GM20431 (cell line): ENCODE results near the gene ELFN1.

Experiments
- in situ Hi-C: fragments of 300-500 bp; cut with MseI, MboI; formaldehyde crosslinking; loops from one replicate; pipeline ENCODE4 v1.15.0; 2020; ENCODE audit warnings: low sequenced_read_pairs; ENCODE audit not compliant: unreplicated experiment

ELFN1 gene

DNA sequence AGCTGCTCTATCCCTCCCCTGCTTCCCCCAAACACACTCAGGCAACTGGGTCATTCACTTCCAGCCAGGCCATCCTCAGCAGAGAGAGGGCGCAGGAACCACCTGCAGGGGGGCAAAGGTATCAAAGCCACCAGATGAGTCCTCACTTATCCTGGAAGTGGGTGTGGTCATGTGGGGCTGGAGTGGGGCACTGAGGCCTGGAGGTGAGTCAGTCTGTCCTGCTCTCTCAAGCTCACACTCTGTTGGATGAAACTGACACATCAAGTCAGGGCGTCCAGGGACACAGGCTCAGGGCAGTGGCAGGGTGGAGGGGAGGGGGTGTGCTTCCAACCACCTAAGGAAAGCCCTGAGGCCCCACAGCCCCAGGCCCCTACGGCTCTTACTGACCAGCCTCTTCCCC is 8.0 kb upstream of the ELFN1 start:
- in situ Hi-C loops, result no loop called here

DNA sequence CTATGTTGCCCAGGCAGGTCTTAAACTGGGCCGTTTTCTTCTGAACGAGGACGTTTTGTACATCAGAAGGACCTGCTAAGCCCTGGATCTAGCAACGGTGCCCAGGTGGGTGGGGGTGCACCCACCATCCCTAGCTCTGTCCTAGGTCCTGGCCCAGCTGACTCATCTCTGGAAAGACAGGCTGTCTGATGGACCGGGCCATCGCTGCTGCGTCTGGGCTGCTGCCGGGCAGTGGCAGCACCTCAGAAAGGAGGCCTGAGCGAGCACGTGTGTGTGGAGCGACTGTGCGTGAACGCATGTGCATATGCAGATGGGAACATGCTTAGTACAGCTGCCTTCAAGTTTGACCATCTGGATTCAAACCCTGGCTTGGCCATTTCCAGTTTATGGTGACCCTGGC is 7.3 kb upstream of the ELFN1 start:
- in situ Hi-C loops, result no loop called here

DNA sequence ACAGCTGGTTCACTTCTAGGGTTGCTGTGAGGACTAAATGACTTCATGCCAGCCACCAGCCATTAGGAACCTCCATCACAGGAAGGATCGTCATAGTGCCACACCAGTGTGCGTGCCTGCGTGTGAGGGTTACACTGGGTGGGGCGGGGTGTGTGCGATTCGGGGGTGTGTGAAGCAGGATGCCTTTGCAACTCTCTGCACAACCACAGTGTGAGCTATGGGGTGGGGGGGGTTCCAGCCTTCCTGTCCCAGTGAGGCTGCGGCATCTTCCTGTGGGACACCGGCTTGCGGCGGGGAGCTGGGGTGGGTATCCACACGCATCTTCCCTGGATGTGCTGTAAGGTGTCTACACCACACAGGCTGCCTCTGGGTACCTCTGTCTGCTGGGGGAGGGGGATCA is 6.9 kb upstream of the ELFN1 start:
- in situ Hi-C loops, result no loop called here

DNA sequence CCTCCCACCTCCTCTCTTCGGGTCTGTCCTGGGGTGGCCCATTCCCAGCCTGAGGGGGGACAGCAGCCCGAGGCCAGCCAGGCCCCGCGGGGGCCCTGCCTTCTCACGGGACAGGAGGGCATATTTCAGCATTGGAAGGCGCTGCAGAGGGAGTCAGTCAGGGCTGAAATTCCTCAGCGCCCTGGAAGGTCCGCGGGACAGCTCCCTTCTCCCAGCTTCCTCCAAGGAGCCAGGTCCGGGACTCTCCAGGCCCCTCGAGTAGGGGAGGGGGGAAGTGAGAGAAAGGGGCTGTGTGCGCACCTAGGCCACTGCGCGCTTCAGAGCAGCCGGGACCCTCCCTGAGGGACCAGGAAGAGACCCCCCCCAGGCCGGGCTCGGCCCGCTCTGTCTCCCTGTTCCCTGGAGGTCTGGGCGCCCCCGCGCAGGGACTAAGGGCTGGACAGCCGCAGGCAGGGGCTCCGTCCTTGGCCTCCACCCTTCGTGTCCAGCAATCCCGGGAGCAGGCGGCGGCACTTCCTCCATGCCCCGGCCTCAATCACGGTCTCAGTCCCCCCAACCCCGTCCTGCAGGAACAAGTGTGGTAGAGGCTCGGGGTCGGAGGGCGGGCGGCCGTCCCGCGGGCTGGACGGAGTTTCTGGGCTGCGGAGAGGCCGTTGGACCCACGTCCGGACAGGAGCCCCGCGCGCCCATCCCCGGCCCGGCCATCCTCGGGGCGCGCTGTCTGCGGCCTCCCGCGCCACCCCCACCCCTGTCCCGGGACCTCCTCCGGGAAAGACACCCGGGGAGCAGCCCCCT is 6.0 kb upstream of the ELFN1 start:
- in situ Hi-C loops, result no loop called here

DNA sequence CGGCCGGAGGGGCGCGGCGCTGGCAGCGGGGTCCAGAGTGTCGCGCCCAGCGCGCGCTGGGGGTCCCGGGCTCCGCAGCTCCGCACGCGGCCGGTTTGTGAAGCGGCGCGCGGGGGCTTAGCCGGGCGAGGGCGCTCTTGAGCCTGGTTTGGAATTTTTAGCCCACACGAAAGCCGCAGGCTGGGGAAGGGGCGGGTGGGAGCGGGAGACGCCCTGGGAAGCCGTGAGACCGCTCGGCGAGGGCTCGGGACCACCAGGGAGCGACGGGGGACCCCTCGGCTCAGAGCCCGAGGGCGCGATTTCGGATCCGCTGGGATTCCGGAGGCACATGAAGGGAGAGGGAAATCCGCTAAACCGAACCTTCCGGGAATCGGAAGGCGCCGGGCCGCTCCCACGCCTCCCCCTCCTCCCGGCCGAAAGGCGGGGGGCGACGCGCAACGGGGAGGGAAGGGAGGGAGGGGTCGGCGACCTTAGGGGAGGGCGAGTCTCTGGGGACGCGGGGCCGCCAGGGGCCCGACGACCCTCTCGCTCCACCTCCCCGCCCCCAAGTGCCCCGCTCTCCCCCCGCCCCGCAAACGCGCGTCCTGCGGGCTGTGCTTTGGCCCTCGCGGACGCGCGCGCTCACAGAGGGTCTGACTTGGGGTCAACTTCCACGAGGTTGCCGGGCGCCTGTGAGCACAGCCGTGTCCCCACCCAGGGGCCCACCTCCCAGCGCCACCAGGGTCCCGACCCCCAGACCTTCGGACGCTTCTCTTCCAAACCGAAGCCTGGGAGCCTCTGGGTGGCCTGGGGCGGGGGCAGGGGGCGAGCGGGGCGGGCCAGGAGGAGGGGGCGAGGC is 5.1 kb upstream of the ELFN1 start:
- in situ Hi-C loops, result no loop called here

DNA sequence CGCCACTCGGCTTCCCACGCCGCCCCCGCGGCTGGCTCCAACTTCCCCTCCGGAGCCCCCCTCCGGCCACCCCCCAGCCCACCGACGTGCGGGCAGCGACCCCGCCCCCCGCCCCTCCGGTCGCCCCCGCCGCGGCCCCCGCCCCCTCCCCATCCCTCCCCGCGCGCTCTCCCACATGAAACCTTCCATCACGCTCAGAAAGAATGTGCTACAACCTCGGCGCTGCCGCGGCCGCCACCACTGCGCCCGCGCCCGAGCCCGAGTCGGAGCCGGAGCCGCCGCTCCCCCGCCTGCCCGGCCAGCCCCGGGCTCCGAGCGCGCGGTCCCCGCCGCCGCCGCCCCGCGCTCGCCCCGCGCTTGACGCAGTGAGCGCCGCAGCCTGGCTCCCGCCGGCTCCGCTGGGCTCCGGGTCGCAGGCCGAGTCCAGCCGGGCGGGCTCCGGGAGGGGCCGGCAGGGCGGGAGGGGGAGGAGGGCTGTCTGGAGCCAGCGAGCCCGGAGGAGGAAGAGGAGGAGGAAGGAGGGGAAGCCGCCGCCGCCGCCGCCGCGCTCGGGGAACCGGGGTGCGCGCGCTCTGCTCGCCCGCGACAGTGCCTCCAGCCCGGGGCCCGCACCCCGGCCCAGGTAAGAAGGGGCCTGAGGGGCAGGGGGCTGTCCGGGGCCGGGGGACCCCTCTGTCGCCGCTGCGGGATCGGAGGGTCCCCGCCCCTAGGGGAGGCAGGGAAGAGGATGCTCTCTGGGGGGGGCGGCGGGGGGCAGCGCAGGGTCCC is 4.3 kb upstream of the ELFN1 start:
- in situ Hi-C loops, result no loop called here

DNA sequence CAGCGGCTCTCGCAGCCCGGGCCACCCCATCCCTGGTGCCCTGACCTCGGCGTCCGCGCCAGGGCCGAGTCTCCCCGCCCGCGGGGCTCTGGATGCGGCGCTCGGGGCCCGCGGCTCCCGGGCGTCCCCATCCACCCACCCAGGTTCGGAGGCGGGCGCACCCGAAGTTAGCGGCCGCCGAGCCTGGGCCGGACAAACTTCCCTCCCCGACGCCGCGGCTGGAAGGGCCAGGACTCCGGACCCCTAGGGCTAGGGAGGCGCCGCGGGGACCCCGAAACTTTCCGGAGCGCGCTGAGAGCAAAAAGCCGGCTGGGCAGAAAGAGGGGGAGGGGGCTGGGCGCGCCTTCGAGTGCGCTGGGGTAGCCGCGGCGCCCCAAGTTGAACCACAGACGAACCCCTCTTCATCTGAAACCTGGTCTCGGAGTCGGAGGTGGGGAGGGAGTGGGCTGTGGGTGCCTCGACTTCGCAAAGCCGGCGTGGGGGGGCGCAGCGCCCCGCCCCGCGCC is 3.7 kb upstream of the ELFN1 start:
- in situ Hi-C loops, result no loop called here

DNA sequence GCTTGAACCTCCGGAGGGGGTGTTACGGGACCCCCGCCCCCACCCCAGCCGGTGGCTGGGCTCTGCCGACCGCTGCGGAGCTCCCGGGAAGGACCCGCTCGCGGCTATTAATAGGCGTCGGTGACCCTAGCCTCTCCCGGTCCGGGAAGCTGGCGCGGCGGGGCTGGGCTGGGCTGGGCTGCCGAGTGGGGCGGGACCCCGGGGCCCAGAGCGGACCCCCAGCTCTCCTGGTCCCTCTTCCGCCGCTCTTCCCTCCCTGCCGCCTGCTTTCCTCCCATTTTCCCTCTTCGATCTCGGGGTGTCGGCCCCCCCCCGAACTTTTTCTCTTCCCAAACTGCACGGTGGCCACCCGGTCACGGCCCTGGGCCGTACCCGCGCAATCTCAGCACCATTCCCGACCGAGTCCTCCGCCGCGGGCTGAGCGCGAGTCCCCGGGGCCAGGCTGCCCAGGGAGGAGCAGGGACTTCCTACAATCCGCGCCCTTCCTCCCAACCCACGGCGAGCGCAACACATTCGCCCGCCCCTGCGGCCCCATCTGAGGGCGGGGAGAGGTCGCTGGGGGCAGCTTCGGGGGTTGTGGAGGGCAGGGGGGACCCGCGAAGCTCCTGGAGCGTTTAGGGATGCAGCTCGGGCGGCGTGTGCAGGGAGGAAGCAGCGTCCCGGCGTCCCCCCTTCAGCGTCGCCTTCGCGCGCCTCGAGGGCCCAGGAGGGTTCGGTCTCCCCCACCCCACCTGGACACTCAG is 3.1 kb upstream of the ELFN1 start:
- in situ Hi-C loops, result no loop called here

DNA sequence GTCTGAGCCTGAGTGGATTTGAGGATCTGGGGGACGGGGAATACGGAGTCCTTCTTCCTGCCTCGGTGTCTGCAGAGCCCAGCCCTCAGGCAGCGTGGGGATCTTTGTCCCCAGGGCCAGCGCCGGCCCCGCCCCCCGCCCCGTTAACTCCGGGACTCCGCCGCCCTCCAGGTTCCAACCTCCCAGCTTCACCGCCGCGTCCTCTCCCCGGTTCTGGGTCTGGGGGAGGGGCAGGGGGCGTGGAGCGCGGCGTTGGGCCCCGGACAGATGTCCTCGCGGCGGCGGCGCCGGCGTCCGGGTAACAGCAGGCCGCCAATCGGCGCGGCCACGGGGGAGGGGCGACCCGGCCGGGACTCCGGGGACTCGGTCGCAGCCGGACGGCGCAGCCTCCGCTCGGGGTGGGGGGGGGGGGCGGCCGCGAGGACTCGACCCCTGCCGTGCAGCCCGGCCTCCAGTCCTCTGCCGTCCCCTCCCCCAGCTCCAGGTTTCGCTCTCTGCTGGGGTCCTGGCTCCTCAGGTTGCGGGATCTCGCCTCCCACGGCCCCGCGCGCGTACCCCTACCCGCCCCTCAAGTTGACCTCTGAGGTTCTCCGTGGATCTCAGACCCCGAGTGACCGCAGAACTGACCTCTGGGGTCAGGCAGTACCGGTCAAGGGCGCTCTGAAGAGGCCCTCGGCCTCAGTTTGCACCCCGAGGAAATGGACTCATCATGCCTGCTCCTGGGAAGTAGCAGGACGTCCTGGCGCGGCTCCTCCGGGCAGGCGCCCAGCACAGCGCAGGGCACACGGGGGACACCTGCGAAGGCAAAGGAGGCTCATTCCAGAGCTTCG is 2.3 kb upstream of the ELFN1 start:
- in situ Hi-C loops, result no loop called here

DNA sequence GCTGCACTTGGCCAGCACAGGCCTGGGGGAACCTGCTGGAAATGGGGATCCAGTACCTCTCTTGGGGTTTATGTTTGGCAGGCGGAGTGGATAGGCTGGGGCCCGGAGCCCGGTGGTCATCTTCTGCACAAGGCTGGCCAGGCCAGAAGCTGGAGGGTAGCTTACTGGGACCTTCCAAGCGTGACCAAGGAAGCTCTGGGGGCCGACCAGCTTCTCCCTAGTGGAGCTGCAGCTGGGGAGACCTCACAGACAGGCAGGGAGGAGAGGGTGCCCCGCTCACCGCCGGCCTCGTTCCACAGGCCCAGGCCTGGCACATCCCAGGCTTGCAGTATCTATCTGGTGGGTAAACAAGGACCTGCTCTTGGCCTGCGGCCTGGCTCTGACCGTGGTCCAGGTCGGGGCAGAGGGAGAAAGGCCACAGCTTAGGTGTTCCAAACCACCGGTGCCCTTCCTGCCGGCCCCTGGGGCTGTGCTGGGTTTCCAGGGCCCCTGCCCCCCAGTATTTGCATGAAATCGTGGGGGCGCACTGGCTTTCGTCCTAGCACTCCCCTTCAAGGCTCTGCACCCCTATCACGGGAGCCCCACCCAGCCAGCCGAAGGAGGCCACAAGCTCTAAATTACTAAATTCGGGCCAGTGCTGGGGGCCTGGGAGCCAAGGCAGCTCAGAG is 1.5 kb upstream of the ELFN1 start:
- in situ Hi-C loops, result no loop called here

DNA sequence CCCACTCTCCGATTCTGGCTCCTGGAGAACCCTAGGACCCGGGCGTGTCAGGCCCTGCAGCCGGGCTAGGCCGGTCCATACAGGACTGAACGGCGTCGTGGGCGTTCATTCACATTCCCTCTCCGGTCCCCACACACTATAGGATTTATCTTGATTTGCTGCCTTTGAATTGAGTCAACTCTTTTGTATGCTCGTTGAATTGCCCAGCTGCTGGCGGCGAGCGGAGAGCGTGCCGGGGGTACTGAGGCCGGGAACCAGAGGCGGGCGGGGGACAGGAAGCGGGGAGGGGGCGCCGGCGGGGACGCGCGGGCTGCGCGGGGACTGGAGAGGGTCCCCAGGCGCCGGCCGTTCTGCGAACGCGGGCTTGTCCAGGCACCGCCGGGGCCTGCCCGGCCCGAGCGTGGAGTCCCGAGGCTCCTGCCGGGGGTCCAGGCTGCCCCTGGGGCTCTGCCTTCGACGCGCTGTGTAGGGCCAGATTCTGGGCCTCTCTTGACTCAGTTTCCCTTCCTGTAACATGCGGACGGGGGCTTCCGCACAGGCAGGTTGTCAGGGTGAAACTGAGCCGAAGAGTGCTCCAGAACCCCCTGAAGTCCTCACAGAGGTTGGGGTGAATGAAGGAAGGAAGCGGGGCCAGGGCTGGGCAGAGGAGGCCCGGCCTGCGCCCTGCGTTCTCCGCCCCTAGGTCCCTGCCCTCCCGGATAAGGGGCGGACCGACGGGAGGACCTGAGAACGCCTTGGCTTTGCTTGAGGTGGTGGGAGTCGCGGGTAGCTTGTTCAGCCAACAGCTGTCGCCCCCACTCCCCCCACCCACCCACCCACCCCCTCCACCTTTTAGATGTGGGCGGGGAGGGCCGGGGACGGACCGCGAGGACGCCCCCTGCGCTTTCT is 769 bp upstream of the ELFN1 start:
- in situ Hi-C loops, result no loop called here

DNA sequence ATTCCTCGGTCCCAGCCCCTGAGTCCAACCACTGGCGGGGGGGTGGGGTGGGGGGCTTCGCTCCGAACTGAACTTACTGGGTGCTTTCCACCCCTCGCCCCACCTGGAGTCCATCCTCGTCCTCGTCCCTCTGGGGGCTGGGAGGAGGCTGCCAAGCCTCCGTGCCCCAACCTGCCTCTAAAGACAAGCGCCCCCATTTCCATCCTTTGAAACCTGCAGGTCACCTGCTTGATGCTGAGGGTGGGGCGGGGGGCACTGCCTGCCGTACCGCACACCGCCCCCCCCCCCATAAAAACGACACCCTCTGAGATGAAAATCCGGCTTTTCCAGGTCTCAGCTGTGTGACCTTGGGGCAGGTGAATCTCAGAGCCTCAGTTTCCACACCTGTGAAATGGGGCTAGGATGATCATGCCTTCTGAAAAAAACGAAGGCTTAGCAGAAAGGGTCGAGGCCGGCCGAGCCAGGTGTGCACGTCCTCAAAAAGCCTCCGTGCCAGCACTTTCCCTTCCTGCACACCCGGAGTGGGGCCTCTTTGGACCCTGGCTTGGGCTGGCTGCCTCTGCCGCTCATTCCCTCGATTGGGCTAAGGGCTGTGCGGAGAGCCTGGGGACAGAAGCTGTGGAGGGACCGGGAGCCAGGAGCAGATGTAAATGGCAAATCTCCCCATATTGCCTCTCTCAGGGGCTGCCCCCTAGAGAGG is 967 bp downstream of the ELFN1 start:
- in situ Hi-C loops, result no loop called here

DNA sequence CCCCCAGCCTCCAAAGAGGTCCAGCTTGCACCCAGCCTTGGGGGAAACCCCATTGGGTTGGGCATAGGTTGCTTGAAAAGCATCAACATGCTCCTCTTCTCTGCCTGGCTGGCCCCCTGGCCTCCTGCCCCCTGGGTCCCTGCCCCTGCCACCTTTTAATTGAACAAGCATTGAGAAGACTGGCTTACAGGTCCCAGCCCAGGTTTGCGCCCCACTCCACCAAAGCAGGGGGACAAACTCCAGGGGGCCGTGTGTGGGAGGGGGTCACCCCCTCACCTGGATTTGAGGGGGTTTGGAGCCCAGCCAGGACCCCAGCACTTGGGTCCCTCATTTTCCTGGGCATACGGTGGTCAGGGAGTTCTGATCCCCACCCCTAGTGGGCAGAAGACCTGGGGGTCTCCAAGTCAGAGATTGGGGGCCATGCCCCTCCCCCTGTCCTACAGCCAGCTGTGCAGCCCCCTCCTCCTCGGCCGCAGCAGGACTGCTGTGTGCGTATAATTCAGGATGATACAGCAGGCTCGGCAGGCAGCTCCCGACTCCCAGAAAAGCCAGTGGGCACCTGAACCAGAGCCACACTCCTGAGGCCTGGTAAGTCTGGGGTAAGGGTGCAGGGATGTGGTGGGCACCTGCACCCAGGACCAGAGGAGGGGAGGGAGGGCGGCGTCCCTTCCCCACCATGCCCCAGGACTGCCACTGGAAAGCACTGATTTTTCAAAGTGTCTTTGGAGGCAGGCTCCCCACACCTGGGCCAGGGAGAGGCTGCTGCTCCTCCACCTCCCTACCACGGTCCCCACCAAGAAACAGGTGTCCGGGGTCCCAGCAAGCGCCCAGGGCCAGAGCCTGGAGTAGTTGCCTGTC is 1.7 kb downstream of the ELFN1 start:
- in situ Hi-C loops, result no loop called here

DNA sequence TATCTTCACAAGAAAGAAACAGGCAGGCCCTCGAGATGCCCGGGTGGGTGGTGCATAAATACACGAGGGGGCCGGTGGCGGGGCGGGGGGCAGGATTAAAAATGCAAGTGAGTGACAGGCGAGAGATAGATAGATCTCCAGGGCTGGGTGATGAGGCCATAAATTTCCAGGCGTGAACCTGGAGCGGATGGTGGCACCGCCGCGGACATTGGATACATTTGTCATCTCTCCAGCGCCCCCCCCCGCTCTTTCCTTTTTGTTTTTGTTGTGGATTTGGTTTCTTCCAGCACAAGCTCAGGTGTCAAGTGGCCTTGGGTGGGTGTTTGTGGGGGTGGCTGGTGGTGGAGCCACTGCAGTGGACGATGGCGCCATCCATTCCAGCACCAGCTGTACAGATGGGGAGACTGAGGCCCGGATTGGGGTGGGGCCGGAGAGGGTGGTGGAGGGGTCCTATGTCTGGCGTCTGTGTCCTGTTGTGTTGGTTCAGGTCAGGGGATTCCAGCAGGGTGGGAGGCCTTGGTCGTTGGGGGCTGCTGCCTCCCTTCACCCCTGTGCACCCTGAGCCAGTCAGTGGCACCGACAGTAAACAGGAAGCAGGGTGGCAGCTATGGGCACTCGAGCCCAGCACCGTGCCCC is 2.9 kb downstream of the ELFN1 start:
- in situ Hi-C loops, result no loop called here

DNA sequence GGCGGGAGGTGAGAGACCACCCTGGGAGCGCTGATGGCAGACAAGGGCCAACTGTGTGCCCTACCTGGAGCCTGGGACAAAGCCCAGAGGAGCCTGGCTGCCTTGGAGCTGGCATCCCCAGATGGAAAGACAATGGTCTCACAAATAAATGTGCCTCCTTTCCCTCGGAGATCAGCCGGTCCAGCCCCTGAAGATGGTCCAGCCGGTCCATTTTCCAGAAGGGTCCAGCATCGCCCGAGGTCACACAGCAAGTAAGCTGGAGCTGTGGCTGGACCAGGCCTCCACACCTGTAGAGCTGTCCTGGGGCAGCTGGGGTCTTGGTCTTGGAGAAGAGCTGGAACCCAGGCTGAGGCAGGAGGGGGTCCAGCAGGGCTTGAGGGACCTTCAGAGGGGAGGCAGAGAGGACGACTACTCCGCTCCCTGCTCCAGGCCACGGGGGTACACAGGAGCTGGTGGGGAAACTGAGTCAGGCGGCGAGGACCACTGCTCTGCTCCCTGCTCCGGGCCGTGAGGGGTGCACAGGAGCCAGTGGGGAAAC is 3.6 kb downstream of the ELFN1 start:
- in situ Hi-C loops, result no loop called here
